Tibial nerve (tissue), 3 donors: ENCODE results near the gene FAM216B.

Experiments used
- CTCF ChIP-seq, 5 experiments: fragments of 200-600 bp in 3 of 5; fragments of 450-650 bp in 2 of 5; sonication (generic) in 3 of 5; IDR thresholded peaks; one replicate each; pipeline ENCODE4 v1.5.1; 2016 to 2019; ENCODE audit warnings: antibody characterized with exemption in 5 of 5, mild to moderate bottlenecking in 3 of 5, moderate library complexity in 2 of 5
- POLR2A ChIP-seq, 2 donors: fragments of 450-650 bp; IDR thresholded peaks; one replicate each; pipeline ENCODE4 v1.6.1; 2017; ENCODE audit warnings: antibody characterized with exemption in 2 of 2, mild to moderate bottlenecking in 2 of 2, moderate library complexity in 2 of 2

GRCh38 chr13:42777467-42777866 is 3.9 kb upstream of the FAM216B start:
- TF ChIP-seq CTCF (IDR thresholded peaks at IDR 0.05) (no peak), POLR2A (IDR thresholded peaks at IDR 0.05) (no peak)
